ENCODE results near the gene MORF4L2. TPM values are rescaled to one million over a fixed set of nuclear protein-coding genes. Genes with fewer than 3 reads are reported as not detected.

Gene MORF4L2
- 950 and 1,107 TPM in 2 replicates for total RNA-seq (2014; rRNA removed; shearing (Covaris generic))

GRCh38 chrX:103686199-103687072 lies at the start of gene MORF4L2:
TSS of gene MORF4L2 (minus strand) at chrX:103686699. CDS start at chrX:103677027, 9,672 bp downstream.
- DNase-seq (ENCODE audit: low spot score) = peak; percentile 99

GRCh38 chrX:103734125-103734760 lies 47.7 kb upstream of the MORF4L2 start:
- no peak for DNase-seq (ENCODE audit: low spot score)

GRCh38 chrX:103733017-103733416 lies 46.5 kb upstream of the MORF4L2 start:
- DNase-seq (ENCODE audit: low spot score) = no peak

- DNase-seq (ENCODE audit: low spot score) = peak; percentile 29
These were observed 44.4 kb upstream of the MORF4L2 start for GRCh38 chrX:103730796-103731493.

- DNase-seq (ENCODE audit: low spot score) = no peak
These were observed 43.8 kb upstream of the MORF4L2 start for GRCh38 chrX:103730147-103730795.

- DNase-seq (ENCODE audit: low spot score) = no peak
These were observed 42.5 kb upstream of the MORF4L2 start for GRCh38 chrX:103729015-103729414.

GRCh38 chrX:103727115-103727514 lies 40.6 kb upstream of the MORF4L2 start:
- DNase-seq (ENCODE audit: low spot score) = no peak

- DNase-seq (ENCODE audit: low spot score) = no peak
These were observed 40.0 kb upstream of the MORF4L2 start for GRCh38 chrX:103726477-103726876.

- DNase-seq (ENCODE audit: low spot score) = no peak
These were observed 36.0 kb upstream of the MORF4L2 start for GRCh38 chrX:103722505-103722904.

- no peak for DNase-seq (ENCODE audit: low spot score)
These were observed 31.6 kb upstream of the MORF4L2 start for GRCh38 chrX:103718120-103718519.

GRCh38 chrX:103716962-103717361 lies 30.5 kb upstream of the MORF4L2 start:
- peak; percentile 78 for DNase-seq (ENCODE audit: low spot score)

- no peak for DNase-seq (ENCODE audit: low spot score)
These were observed 24.1 kb upstream of the MORF4L2 start, which contains the start of gene TMEM31 for GRCh38 chrX:103710609-103711008. TSS of gene TMEM31 (plus strand) at chrX:103710909. CDS start at chrX:103712259, 1,350 bp downstream.

GRCh38 chrX:103704863-103705262 lies 18.4 kb upstream of the MORF4L2 start:
- DNase-seq (ENCODE audit: low spot score) = no peak

GRCh38 chrX:103699243-103699642 lies 12.7 kb upstream of the MORF4L2 start:
- no peak for DNase-seq (ENCODE audit: low spot score)

GRCh38 chrX:103697687-103698086 lies 11.2 kb upstream of the MORF4L2 start:
- DNase-seq (ENCODE audit: low spot score) = no peak

- no peak for DNase-seq (ENCODE audit: low spot score)
These were observed 4.6 kb upstream of the MORF4L2 start for GRCh38 chrX:103691059-103691458.

- DNase-seq (ENCODE audit: low spot score) = peak; percentile 34
These were observed 2.4 kb upstream of the MORF4L2 start for GRCh38 chrX:103688946-103689345.

GRCh38 chrX:103687696-103688201 lies 1.2 kb upstream of the MORF4L2 start:
- peak; percentile 79 for DNase-seq (ENCODE audit: low spot score)

GRCh38 chrX:103687073-103687695 lies 685 bp upstream of the MORF4L2 start:
- DNase-seq (ENCODE audit: low spot score) = peak; percentile 75

GRCh38 chrX:103685396-103685795 lies 1.1 kb downstream of the MORF4L2 start:
- DNase-seq (ENCODE audit: low spot score) = no peak

GRCh38 chrX:103681443-103681842 lies 5.1 kb downstream of the MORF4L2 start:
- DNase-seq (ENCODE audit: low spot score) = no peak
